PC-9 (cell line): ENCODE measurements around the gene SLC22A14.

Source experiments
- CTCF ChIP-seq: fragments of 200-600 bp; sonication (generic); conservative IDR thresholded peaks from 2 replicates; pipeline ENCODE4 v1.6.1; 2017; ENCODE audit warnings: mixed run types, antibody characterized with exemption, mild to moderate bottlenecking, moderate library complexity
- EZH2 ChIP-seq: fragments of 200-600 bp; sonication (generic); IDR thresholded peaks from 2 replicates; pipeline ENCODE4 v1.8.0; 2017; ENCODE audit warnings: antibody characterized with exemption, low read depth

GRCh38 chr3:38271553-38271952 is 10.5 kb upstream of the SLC22A14 start:
- no peak for TF ChIP-seq CTCF
- no peak for TF ChIP-seq EZH2
